ENCODE data around the gene SH3BGRL3. TPM values are rescaled to one million over a fixed set of nuclear protein-coding genes. Genes with fewer than 3 reads are reported as not detected.

The SH3BGRL3 gene
- total and polyA plus RNA-seq, 2 experiments from 2014 or later: 30.9 to 370 TPM

DNA sequence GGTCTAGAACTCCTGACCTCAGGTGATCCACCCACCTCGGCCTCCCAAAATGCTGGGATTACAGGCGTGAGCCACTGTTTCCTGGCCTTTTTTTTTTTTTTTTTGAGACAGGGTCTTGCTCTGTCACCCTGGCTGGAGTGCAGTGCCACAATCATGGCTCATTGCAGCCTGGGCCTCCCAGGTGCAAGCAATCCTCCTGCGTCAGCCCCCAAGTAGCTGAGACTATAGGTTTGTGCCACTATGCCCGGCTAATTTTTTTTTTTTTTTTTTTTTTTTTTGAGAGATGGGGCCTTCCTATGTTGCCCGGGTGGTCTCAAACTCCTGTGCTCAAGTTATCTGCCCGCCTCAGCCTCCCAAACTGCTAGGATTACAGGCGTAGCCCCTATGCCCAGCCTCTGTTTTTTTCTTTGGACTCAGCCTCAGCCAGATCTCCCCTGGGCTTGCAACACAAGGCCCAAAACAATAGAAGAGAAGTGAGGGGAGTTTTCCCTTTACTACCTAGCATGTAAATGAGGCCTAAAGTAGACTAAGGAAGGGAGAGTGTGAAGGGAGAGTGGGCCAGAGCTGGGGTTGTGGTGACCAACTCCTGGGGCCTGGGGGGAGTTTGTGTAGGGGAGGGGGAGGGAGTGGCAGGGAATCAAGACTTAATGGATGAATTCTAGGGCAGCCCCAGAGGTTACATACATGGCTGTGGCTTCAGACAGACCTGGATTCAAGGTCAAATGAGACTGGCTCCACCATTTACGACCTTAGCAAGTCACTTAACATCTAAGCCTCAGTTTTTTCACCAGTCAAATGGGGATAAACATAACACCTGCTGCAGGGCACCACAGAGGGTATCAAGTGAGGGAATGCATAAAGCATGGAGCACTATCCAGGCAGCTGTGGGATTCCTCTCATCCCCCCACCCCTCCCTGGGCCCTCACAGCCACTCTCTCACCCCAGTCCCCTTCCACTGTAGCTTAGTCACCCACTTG is 36.3 kb downstream of the SH3BGRL3 start:
- Histone ChIP-seq H3K9me2 (ENCODE audit: insufficient read depth) (no peaks in the 10 kb centered on the region), H3K27me3 (ENCODE audit: insufficient read depth) (no peaks in the 10 kb centered on the region), H3K79me2 (replicated peaks; ENCODE audit: insufficient read depth) (no peaks in the 10 kb centered on the region), H3F3A (replicated peaks; ENCODE audit: low read depth) (peaks cover 9% of the 10 kb centered on the region; the same call in 1 of the 2 replicates), H3K4me1 (ENCODE audit: insufficient read depth) (peaks cover 29% of the 10 kb centered on the region), H2AFZ (no peak overlapping the region), H3K27ac (ENCODE audit: low read depth) (0 out of 2 replicates have a peak overlapping the region, but pooled peaks have one; percentile 45), H3K4me3 (no peak overlapping the region), H4K20me1 (replicated peaks; ENCODE audit: insufficient read depth) (no peaks in the 10 kb centered on the region), H3K36me3 (ENCODE audit: insufficient read depth) (no peaks in the 10 kb centered on the region), H3K4me2 (no peak overlapping the region)
- H3K36me3 Mint-ChIP-seq (ENCODE audit: low read depth): peaks cover 3% of the 10 kb centered on the region; the same call in 1 of the 3 replicates
- DNase-seq (ENCODE audit: low spot score): peak; percentile 42
- ATAC-seq: peak; percentile 44
- no peaks in the 10 kb centered on the region; the same call in 2 of the 3 replicates for H3K9me3 Mint-ChIP-seq
- no peak overlapping the region for H3K4me3 Mint-ChIP-seq
- peaks cover 29% of the 10 kb centered on the region for H3K4me1 Mint-ChIP-seq
- H3K27me3 Mint-ChIP-seq (ENCODE audit: insufficient read depth, low read depth, poor library complexity): peaks cover 11% of the 10 kb centered on the region
- H3K27ac Mint-ChIP-seq: peak overlapping the region; percentile 45
- TF ChIP-seq POLR2AphosphoS5 (IDR thresholded peaks at IDR 0.05; ENCODE audit: low read depth): no peak
- no peak for TF ChIP-seq EZH2 (IDR thresholded peaks at IDR 0.05; ENCODE audit: low read depth, unreplicated experiment)
- no peak for TF ChIP-seq ETS1 (IDR thresholded peaks at IDR 0.05)
- TF ChIP-seq ZNF331 (CRISPR knock-in tag; IDR thresholded peaks at IDR 0.05; ENCODE audit: low read depth): no peak

- no peaks in the 10 kb centered on the region for H3K9me2 ChIP-seq (ENCODE audit: insufficient read depth)
- H3K36me3 Mint-ChIP-seq (ENCODE audit: low read depth): peaks cover 6% of the 10 kb centered on the region; the same call in 2 of the 3 replicates
- DNase-seq (ENCODE audit: low spot score) (no peak), ATAC-seq (no peak)
- TF ChIP-seq JUNB (IDR thresholded peaks at IDR 0.05; ENCODE audit: unreplicated experiment) (no peak), EZH2 (IDR thresholded peaks at IDR 0.05; ENCODE audit: low read depth, unreplicated experiment) (no peak)
- no peak overlapping the region for H3K4me3 ChIP-seq
- no peak overlapping the region for H3K27ac ChIP-seq (ENCODE audit: low read depth)
- H2AFZ ChIP-seq: no peak overlapping the region
- no peaks in the 10 kb centered on the region for H3K36me3 ChIP-seq (ENCODE audit: insufficient read depth)
- H3K4me1 ChIP-seq (ENCODE audit: insufficient read depth): peaks cover 29% of the 10 kb centered on the region
- no peak overlapping the region; the same call in 2 of the 3 replicates for H3K4me3 Mint-ChIP-seq
- H3K27me3 ChIP-seq (ENCODE audit: insufficient read depth): no peaks in the 10 kb centered on the region
- H3K27me3 Mint-ChIP-seq (ENCODE audit: insufficient read depth, low read depth, poor library complexity): peaks cover 11% of the 10 kb centered on the region
- H3K79me2 ChIP-seq (replicated peaks; ENCODE audit: insufficient read depth): no peaks in the 10 kb centered on the region
- H3K4me2 ChIP-seq: peak overlapping the region; percentile 68; the same call in 1 of the 2 replicates
- no peaks in the 10 kb centered on the region; the same call in 2 of the 3 replicates for H3K9me3 Mint-ChIP-seq
- no peaks in the 10 kb centered on the region for H4K20me1 ChIP-seq (replicated peaks; ENCODE audit: insufficient read depth)
- peaks cover 9% of the 10 kb centered on the region; the same call in 1 of the 2 replicates for H3F3A ChIP-seq (replicated peaks; ENCODE audit: low read depth)
- peaks cover 32% of the 10 kb centered on the region for H3K4me1 Mint-ChIP-seq
- peak overlapping the region; percentile 24; the same call in 1 of the 2 replicates for H3K27ac Mint-ChIP-seq
These were observed 37.3 kb downstream of the SH3BGRL3 start for GRCh38 chr1:26317146-26317545.

All from GM23338 (cell line).